ENCODE results near the gene TRIM36. TPM values are rescaled to one million over a fixed set of nuclear protein-coding genes. Genes with fewer than 3 reads are reported as not detected.

TRIM36 gene
- total RNA-seq, 1 experiment from 2014 or later, result 20.0 TPM

DNA sequence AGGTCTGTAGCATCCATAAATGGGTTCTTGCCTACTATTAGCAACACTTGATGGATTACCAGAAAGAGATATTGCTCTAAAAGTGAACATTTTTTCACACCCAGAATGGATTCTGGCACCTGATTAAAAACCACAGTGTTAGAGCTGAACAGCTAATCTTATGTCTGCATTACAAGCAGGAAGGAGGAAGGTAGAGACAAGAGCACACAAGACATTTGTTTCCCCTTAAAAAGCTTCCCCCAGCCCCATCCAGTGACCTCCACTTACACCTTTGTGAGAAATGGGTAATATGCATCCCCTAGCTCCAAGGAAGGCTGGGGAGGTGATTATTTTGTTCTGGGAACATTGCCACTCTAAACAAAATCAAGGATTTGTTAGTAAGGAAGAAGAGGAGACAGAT lies 12.0 kb upstream of the TRIM36 start (continued):
- TF ChIP-seq, protein P1, sequence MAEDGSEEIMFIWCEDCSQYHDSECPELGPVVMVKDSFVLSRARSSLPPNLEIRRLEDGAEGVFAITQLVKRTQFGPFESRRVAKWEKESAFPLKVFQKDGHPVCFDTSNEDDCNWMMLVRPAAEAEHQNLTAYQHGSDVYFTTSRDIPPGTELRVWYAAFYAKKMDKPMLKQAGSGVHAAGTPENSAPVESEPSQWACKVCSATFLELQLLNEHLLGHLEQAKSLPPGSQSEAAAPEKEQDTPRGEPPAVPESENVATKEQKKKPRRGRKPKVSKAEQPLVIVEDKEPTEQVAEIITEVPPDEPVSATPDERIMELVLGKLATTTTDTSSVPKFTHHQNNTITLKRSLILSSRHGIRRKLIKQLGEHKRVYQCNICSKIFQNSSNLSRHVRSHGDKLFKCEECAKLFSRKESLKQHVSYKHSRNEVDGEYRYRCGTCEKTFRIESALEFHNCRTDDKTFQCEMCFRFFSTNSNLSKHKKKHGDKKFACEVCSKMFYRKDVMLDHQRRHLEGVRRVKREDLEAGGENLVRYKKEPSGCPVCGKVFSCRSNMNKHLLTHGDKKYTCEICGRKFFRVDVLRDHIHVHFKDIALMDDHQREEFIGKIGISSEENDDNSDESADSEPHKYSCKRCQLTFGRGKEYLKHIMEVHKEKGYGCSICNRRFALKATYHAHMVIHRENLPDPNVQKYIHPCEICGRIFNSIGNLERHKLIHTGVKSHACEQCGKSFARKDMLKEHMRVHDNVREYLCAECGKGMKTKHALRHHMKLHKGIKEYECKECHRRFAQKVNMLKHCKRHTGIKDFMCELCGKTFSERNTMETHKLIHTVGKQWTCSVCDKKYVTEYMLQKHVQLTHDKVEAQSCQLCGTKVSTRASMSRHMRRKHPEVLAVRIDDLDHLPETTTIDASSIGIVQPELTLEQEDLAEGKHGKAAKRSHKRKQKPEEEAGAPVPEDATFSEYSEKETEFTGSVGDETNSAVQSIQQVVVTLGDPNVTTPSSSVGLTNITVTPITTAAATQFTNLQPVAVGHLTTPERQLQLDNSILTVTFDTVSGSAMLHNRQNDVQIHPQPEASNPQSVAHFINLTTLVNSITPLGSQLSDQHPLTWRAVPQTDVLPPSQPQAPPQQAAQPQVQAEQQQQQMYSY (CRISPR knock-in tag; IDR thresholded peaks at IDR 0.05), result no peak
- no peak for TF ChIP-seq ETV6 (CRISPR knock-in tag; IDR thresholded peaks at IDR 0.05)

- Mint-ChIP-seq H3K27me3 (ENCODE audit: low read depth) (peaks cover 70% of the 10 kb centered on the region), H3K4me3 (peak overlapping the region; percentile 78), H3K4me1 (peaks cover 15% of the 10 kb centered on the region), H3K9me3 (no peaks in the 10 kb centered on the region), H3K36me3 (no peaks in the 10 kb centered on the region), H3K27ac (no peak overlapping the region)
- ChIA-PET CTCF (interaction anchor here (1.2 to 2.4 kb wide), 2 partner anchors 10 to 83 kb away, joined by 4 to 18 read pairs; no protein-coding TSS in a partner anchor), POLR2A (interaction anchor here (3.6 kb wide), 1 partner anchor 10 kb away, joined by 27 read pairs; the partner anchor contains the start of gene TRIM36)
- ATAC-seq, result peak; percentile 78
- peak; percentile 79 for DNase-seq (ENCODE audit: low spot score)
- TF ChIP-seq, protein P2, sequence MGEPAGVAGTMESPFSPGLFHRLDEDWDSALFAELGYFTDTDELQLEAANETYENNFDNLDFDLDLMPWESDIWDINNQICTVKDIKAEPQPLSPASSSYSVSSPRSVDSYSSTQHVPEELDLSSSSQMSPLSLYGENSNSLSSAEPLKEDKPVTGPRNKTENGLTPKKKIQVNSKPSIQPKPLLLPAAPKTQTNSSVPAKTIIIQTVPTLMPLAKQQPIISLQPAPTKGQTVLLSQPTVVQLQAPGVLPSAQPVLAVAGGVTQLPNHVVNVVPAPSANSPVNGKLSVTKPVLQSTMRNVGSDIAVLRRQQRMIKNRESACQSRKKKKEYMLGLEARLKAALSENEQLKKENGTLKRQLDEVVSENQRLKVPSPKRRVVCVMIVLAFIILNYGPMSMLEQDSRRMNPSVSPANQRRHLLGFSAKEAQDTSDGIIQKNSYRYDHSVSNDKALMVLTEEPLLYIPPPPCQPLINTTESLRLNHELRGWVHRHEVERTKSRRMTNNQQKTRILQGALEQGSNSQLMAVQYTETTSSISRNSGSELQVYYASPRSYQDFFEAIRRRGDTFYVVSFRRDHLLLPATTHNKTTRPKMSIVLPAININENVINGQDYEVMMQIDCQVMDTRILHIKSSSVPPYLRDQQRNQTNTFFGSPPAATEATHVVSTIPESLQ (CRISPR knock-in tag; IDR thresholded peaks at IDR 0.05), result no peak
- TF ChIP-seq SMAD3 (CRISPR knock-in tag; IDR thresholded peaks at IDR 0.05; ENCODE audit: borderline replicate concordance) (peak; percentile 54; the same call in 1 of the 2 replicates), CREB1 (CRISPR knock-in tag; IDR thresholded peaks at IDR 0.05) (peak; percentile 53; the same call in 1 of the 2 replicates), RORB (CRISPR knock-in tag; IDR thresholded peaks at IDR 0.05) (no peak), ESRRA (CRISPR knock-in tag; IDR thresholded peaks at IDR 0.05; ENCODE audit: borderline replicate concordance) (0 out of 2 replicates have a peak, but pooled peaks have one; percentile 15), AFF4 (CRISPR knock-in tag; IDR thresholded peaks at IDR 0.05; ENCODE audit: borderline replicate concordance) (0 out of 2 replicates have a peak, but pooled peaks have one; percentile 49), ZSCAN18 (CRISPR knock-in tag; IDR thresholded peaks at IDR 0.05) (no peak), NR2C2 (CRISPR knock-in tag; IDR thresholded peaks at IDR 0.05) (no peak), ZNF281 (CRISPR knock-in tag; IDR thresholded peaks at IDR 0.05) (peak; percentile 53; the same call in 1 of the 2 replicates), TEAD1 (CRISPR knock-in tag; IDR thresholded peaks at IDR 0.05) (no peak; the same call in 1 of the 2 replicates), EMX1 (CRISPR knock-in tag; IDR thresholded peaks at IDR 0.05) (no peak)
- TF ChIP-seq, protein P3, sequence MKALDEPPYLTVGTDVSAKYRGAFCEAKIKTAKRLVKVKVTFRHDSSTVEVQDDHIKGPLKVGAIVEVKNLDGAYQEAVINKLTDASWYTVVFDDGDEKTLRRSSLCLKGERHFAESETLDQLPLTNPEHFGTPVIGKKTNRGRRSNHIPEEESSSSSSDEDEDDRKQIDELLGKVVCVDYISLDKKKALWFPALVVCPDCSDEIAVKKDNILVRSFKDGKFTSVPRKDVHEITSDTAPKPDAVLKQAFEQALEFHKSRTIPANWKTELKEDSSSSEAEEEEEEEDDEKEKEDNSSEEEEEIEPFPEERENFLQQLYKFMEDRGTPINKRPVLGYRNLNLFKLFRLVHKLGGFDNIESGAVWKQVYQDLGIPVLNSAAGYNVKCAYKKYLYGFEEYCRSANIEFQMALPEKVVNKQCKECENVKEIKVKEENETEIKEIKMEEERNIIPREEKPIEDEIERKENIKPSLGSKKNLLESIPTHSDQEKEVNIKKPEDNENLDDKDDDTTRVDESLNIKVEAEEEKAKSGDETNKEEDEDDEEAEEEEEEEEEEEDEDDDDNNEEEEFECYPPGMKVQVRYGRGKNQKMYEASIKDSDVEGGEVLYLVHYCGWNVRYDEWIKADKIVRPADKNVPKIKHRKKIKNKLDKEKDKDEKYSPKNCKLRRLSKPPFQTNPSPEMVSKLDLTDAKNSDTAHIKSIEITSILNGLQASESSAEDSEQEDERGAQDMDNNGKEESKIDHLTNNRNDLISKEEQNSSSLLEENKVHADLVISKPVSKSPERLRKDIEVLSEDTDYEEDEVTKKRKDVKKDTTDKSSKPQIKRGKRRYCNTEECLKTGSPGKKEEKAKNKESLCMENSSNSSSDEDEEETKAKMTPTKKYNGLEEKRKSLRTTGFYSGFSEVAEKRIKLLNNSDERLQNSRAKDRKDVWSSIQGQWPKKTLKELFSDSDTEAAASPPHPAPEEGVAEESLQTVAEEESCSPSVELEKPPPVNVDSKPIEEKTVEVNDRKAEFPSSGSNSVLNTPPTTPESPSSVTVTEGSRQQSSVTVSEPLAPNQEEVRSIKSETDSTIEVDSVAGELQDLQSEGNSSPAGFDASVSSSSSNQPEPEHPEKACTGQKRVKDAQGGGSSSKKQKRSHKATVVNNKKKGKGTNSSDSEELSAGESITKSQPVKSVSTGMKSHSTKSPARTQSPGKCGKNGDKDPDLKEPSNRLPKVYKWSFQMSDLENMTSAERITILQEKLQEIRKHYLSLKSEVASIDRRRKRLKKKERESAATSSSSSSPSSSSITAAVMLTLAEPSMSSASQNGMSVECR (CRISPR knock-in tag; IDR thresholded peaks at IDR 0.05; ENCODE audit: borderline replicate concordance), result no peak
Measured at GRCh38 chr5:115180165-115180709, 10.5 kb upstream of the TRIM36 start.
